SK-N-SH treated with all-trans-retinoic acid at 6 μM for 48 hours (cell line): ENCODE measurements around the gene SDK1.

ENCODE experiments used
- ARNTL ChIP-seq: fragments of 450-650 bp; formaldehyde crosslinking; IDR thresholded peaks from 2 replicates; pipeline ENCODE4 v1.5.0; 2020; ENCODE audit warnings: low read depth, mild to moderate bottlenecking, moderate library complexity, borderline replicate concordance
- BACH2 ChIP-seq: fragments of 250-450 bp; sonication (Bioruptor Pico); IDR thresholded peaks from 2 replicates; pipeline ENCODE4 v1.9.0; 2021; ENCODE audit warnings: mild to moderate bottlenecking, borderline replicate concordance
- CREB5 ChIP-seq: fragments of 250-450 bp; sonication (Bioruptor Pico); IDR thresholded peaks from 2 replicates; pipeline ENCODE4 v1.5.1; 2020; ENCODE audit warnings: low read depth, mild to moderate bottlenecking, moderate library complexity
- PATZ1 ChIP-seq: fragments of 250-450 bp; sonication (Bioruptor Pico); IDR thresholded peaks from 2 replicates; pipeline ENCODE4 v1.8.0; 2020; ENCODE audit warnings: mild to moderate bottlenecking, moderate library complexity, borderline replicate concordance
- PPARA ChIP-seq: fragments of 250-450 bp; sonication (Bioruptor Pico); IDR thresholded peaks from 2 replicates; pipeline ENCODE4 v1.5.0; 2020; ENCODE audit warnings: mild to moderate bottlenecking, borderline replicate concordance
- TOX ChIP-seq: fragments of 250-450 bp; sonication (Bioruptor Pico); IDR thresholded peaks from 2 replicates; pipeline ENCODE4 v1.8.0; 2021; ENCODE audit warnings: mild to moderate bottlenecking, moderate library complexity, borderline replicate concordance
- ZFP3 ChIP-seq: fragments of 250-450 bp; sonication (Bioruptor Pico); IDR thresholded peaks from 2 replicates; pipeline ENCODE4 v1.5.0; 2020; ENCODE audit warnings: mild to moderate bottlenecking, moderate library complexity
- ZFP30 ChIP-seq: fragments of 450-650 bp; formaldehyde crosslinking; IDR thresholded peaks from 2 replicates; pipeline ENCODE4 v1.5.0; 2022; ENCODE audit warnings: mild to moderate bottlenecking, moderate library complexity
- ZNF8 ChIP-seq: fragments of 450-650 bp; formaldehyde crosslinking; IDR thresholded peaks from 2 replicates; pipeline ENCODE4 v1.5.0; 2020; ENCODE audit warnings: mild to moderate bottlenecking, moderate library complexity

GRCh38 chr7:4273566-4274230, 972.6 kb downstream of the SDK1 start:
- TF ChIP-seq ARNTL (no peak), PATZ1 (CRISPR knock-in tag) (no peak), CREB5 (CRISPR knock-in tag) (no peak), BACH2 (CRISPR knock-in tag) (no peak), ZNF8 (CRISPR knock-in tag) (no peak), PPARA (CRISPR knock-in tag) (no peak), ZFP3 (CRISPR knock-in tag) (no peak), ZFP30 (CRISPR knock-in tag) (no peak), TOX (CRISPR knock-in tag) (no peak)
